DMS153 (cell line): ENCODE measurements around the gene PSORS1C2.

ENCODE experiments used
- DNase-seq: peaks from one replicate; lab custom pipeline; 2025; lab: John Stamatoyannopoulos, UW

Gene PSORS1C2

DNA sequence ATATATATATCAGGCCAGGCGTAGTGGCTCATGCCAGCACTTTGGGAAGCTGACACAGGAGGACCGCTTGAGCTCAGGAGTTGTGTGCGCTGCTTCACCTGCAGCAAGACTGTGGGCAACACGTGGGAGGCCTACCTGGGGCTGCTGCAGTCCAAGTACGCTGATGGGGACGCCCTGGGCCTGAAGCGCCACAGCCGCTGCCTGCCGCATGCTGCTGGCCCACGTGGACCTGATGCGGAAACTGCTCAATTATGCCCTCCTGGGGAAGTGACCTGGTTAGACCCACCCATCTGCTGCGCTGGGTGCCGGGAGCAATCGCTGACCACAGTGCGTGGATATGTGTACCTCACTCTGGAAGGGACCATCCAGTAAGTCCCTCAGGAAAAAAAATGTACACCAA is 1.8 kb upstream of the PSORS1C2 start:
- DNase-seq, result no peak

DNA sequence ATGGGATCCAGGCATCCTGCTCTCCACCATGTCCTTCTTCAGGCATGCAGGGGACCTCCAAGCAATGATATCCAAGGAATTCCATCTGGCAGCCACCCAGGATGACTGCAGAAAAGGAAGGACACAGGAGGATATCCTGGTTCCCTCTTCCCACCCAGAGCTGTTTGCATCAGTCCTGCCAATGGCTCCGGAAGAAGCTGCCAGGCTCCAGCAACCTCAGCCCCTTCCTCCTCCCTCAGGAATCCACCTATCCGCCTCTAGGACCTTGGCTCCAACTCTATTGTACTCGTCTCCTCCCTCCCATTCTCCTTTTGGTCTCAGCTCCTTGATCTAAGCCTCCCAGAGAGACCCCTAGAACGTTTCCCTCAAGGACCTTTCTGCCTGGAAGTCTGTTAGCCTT is 733 bp upstream of the PSORS1C2 start:
- no peak for DNase-seq

DNA sequence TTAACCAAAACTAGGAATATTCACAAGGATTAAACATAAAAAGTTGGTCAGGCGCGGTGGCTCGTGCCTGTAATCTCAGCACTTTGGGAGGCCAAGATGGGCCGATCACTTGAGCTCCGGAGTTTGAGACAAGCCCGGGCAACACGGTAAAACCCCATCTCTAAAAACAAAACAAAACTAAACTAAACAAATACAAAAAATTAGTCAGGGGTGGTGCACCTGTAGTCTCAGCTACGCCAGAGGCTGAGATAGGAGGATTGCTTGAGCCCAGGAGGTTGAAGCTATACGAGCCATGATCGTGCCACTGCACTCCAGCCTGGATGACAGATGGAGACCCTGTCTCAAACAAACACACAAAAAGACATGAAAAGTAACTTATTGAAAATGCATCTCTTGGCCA is 3.2 kb downstream of the PSORS1C2 start:
- no peak for DNase-seq

DNA sequence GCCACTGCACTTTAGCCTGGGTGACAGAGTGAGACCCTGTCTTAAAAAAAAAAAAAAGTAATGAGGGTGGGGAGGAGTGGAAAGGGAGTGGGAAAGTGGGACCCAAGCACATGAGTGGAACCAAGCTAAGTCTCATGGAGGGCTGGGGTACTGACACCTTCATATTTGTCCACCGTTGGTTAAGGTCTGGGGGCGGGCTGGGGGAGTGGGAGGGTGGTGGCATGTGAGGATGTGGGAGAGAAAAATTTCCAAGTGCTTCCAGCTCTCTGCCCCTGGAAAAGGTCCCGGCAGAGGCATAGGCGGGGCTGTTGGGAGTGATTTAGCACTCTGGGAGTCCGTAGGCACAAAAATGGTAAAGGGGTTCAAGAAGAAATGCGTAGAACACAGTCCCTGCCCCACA is 6.1 kb downstream of the PSORS1C2 start:
- DNase-seq, result no peak

DNA sequence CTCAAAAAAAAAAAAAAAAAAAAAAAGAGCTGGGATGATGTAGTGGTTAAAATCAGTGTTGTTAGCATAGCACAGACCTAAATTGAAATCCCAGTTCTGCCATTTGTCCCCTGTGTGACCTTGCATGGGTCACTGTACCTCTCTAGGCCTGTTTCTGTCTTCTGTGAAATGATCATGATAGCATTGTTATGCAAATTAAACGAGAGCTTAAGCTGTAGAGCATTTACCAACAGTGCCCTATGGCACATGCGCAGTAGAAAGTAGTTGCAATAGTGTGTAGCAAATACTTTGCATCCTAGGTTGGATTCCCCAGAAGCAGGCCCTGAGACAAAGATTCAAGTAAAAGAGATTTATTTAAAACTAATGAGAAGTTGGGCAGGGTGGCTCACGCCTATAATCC is 7.3 kb downstream of the PSORS1C2 start:
- no peak for DNase-seq

DNA sequence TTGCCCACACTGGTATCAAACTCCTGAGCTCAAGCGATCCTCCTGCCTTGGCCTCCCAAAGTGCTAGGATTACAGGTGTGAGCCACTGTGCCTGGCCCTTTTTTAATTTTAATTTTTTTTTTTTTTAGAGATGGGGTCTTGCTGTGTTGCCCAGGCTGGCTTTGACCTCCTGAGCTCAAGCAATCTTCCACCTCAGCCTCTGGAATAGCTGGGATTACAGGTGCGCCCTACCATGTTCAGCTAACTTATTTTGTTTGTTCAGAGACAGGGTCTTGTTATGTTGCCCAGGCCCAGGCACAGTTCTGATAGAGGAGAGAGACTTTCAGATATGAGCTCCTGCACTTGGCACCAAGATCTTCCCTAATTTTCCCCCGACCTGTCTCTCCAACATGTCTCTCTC is 8.1 kb downstream of the PSORS1C2 start:
- no peak for DNase-seq

DNA sequence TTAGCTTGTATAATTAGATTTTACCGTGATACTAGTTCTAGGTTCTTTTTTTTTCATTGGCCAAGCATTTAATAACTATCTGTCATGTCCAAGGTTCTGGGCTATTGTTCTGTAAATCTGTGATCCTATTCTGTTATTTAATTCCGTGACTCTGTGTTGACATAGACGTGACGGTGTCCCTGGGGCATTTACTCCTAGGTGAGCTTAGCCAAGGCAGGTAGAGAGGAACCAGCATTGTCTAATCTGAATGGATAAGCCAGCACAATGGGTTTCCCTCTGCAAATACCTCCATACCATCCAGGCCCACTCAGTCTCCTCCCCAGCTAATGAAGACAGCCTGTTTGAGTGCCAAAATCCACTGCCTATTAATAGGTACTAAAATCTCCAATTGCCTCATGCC is 9.7 kb downstream of the PSORS1C2 start:
- DNase-seq, result no peak

DNA sequence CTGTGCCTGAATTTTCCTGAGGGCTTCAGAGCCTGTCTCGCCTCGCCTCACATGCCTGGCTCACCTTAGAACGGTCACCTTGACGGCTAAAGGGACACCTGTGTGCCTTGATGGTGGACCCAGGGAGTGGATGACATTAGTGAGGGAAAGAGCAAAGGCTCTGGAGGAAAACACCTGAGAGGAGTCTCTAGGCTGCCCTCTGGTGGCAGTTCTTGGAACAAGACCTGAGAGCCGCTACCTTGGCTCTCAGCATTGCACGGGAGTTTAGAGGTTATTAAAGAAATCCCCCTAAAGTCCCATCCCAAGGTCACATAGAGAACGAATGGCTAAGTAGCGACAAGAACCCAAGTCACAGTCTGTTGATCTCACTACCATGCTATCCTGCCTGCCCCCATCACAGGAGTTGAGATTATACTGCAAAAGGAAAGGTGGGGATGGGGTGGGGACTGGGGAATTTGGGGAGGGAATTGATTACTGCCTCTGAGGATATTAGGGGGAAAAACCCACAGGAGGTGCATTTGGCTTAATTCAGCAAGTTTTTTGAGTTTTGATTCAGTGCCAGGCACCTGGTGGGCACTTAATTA is 10.7 kb downstream of the PSORS1C2 start:
- peak; percentile 23 for DNase-seq

DNA sequence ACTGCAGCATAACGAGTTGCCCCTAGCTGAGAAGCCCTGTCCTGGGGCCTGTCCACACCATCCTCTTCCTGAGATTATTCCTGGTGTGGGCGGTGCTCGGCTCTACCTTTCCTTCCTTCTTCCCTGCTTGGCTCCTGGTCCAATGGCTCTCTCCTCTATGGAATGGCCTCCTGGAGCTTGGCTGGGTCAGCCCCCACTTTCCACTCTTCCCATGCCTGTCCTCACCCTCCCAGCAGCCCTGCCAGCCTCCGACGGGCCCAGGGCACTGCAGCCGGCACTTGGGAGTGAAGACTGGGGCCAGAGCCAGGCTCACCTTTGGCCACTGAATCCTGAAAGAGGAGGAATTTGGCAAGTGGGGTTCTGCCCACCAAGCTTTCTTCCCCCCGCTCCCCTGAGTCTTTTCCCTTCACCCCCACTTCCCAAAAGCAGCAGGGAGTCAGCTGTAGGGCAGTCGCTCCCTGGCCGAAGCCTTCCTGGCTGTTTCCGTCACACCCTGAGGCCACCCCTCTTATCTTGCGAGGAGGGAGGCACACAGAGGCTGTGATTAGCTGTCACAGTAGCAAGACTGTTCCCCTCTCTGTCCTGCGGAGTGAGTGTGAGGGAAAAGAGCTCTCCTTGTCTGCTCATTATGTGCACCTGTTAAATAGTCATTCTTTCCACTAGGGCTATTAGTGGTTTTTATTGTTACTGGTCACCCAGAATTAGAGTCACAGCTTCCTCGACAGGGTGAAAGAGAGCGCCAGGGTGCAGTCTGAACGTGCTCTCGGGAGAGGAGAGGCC is 12.3 kb downstream of the PSORS1C2 start:
- no peak for DNase-seq

DNA sequence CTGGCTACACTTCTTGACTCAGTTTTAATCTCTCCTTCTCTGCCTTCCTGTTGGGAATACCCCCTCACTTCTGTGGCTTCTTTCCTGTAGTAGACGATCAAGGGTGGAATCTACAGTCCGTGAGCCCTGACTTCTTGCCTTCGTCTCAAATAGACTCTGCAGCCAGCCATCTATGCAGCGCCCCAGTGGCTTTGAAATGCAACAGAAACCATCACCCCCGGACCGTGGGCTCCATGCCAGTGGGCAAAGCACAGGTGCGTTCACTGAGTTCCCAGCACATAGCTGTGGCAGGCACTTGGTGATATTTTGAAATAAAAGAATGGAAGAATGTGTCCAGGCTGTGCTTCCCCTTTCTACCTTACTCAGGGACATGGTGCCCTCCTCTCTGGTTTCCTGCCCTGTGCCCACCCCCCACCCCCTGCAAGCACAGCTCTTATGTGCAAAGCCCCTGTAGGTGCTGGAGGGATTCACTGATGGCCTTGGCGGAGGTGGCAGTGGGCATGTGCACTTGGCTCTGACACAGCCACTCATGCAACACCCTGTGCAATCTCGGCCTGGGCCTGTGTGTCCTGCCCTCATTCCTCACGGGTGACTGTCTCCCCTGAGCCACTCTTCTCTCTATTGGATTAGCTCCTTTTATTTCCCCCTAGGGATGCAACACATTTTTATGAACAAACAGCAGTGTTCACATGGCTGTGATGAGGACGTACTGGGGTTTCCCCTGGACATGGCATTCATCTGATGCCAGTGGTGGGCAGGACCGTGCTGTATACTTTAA is 13.1 kb downstream of the PSORS1C2 start:
- DNase-seq, result no peak

DNA sequence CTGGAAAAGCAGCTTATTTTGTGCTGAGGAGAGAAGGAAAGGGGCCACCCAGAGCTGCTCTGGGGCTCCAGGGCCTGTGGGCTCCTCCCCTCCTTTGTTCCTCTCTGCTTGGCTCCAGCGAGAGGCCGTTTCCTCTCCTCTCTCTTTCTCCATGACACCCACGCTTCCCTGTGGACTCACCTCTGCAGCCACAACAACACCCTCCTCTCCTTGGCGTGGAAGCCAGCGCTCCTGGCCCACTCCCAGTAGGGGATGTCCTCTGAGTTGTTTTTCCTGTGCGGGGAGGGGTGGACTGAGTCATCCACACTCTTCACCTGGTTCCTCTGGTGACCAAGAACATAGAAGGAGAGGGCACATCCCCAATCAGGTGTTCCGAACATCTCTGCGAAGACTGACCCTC is 13.7 kb downstream of the PSORS1C2 start:
- no peak for DNase-seq

DNA sequence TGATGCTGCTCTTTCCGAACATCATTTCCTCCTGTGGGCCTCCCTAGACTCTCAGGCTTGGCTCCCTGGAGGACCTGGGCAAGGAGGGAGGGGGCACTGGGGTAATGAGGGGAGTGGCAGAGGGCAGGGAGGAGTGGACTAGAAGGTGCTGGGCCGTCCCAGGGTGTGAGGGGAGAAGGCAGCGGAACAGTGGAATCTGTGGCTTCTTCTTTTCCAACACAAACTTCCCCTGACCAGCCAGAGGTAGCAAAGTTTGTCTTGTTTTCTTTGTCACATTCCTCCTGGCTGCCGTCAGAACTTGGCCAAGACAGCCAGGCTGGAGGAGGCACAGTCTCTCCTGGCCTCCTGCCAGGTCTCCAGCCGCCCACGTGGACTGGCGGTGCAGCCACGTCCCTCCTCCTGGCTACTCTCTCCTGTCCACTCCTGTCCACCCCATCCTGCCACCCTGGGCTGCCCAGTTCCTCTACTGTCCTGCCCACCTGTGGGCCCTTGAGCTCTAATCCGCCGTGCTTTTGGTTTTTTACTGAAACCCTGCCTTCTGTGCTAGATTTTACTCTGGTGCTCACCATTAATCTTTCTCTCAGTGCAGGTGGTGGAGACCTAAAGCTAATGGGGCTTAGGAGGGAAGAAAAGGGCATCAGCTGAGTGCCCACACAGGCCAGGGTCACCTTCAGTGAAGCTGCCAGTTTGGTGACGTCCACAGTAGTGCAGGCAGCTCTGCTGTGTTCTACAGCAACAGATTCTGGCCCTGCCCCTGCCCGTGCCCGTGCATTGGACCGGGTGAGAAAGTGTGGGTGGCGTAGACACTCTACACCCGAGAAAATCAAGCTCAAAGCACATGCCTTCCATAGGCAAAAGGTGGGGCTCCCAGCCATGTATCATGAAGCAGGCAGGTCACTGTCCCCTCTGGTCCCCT is 15.8 kb downstream of the PSORS1C2 start:
- no peak for DNase-seq

DNA sequence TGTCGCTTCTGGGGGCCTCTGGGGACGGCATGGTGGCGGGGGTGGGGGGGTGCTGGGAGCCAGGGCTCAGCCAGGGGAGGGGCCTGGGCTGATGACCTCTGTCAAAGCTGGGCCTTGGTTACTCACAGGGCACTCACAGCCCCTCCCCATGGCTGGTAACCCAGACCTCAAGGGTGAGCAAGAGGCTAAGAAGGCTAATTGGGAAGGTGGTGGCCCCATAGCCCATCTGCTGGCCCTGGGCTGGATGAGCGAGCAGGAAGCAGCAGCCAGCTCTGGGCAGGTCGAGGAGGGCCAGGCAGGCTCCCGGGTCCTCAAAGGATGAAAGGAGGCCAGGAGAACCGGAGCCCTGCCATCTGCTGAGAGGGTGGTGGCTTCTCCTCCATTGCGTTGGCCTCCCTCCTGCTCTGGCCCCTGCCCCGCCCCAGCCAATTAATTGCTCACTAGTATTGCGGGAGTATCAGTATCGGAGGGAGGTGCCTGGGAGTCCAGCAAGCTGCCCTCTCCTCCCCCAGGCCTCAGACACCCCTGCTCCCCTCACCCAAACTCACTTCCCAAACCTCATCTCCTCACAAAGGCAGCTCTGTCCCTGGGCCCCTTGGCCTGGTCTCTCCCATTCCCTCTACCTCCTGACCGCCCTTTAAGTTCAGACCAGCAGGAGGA is 17.6 kb downstream of the PSORS1C2 start:
- no peak for DNase-seq

DNA sequence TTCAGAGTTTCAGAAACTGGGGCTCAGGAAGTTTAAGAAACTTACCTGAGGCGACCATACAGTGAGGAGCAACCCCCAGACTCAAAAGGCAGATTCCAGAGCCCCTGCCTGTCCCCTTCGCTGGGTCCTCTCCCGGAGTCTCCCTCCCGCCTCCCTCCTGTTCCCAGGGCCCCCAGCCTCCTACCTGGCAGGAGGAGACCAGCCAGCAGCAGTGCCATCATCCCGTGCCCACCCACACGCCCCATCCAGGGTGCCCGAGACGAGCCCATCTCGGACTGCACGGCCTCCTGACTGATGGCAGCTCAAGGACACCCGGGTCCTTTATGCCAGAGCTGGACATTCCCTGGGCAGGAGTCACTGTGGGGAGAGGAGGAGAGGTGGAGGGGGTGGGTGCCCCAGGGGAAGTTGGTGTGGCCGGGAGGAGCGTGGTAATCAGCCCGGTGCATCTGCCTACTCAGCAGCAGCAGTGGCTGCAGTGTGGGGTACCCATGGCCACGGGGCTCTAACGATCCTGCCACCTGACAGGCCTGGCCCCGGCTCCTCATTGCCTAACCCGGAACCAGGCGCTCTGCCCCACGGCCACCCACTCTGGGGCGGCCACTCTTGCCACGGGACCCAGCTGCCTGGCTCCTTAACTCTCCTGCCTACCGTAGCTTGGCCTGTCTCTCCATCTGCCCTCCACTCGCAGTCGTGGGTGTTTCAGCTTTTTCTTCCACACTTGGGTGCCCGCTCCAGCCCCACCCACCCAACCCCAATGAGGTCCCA is 18.5 kb downstream of the PSORS1C2 start, which contains the start of gene CDSN:
Gene CDSN, minus strand, starts transcription at position 296 of the 765 bp plus-strand sequence. Its CDS starts 27 bp downstream, at position 269.
- no peak for DNase-seq

DNA sequence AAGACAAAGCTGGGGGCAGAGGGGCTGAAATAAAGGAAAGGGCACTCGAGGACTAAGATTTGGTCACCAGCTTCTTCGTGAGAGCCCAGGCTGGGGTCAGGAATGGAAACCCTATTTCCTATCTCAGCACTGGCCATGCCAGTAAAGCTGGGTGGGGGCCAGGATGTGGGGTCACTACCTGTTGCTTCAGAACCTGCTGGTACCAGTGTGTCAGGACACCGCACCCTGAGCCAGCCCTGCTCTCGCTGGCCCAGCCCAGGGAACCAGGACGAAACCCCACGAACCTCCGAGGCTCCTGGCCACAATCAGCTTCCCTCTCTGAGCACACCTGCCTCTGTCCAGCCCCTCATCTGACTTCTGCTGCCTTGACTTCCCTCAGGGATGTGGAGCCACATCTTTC is 20.7 kb downstream of the PSORS1C2 start:
- DNase-seq, result no peak

DNA sequence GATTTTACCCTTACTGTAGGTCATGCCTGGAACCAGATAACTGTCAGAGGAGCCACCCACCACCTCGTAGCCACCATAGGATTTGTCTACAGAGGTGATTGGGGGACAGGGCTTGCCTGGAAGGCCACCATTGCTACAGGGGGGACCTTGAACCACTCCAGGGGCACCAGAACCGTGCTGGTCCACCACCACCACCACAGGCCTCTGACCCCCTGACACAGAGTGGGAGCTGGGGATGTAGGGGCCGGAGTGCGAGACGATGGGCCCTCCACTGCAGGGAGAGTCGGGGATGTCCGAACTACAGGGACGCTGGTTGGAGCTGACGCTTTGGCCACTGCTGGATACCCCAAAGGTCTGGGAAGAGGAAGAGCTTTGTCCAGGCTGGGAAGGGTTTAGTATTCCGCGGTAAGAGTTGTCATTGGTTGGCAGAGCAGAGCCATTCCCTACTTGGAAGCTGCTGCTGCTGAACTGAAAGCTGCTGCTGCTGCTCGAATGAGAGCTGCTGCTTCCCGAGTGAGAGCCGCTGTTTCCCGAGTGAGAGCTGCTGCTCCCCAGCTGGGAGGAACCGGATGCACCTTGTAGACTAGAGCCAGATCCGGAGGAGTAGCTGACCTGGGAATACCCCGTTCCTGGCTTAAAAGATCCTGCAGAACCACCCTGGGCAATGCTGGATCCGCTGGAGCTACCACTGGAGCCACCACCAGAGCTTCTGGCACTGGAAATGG is 22.0 kb downstream of the PSORS1C2 start:
- no peak for DNase-seq

DNA sequence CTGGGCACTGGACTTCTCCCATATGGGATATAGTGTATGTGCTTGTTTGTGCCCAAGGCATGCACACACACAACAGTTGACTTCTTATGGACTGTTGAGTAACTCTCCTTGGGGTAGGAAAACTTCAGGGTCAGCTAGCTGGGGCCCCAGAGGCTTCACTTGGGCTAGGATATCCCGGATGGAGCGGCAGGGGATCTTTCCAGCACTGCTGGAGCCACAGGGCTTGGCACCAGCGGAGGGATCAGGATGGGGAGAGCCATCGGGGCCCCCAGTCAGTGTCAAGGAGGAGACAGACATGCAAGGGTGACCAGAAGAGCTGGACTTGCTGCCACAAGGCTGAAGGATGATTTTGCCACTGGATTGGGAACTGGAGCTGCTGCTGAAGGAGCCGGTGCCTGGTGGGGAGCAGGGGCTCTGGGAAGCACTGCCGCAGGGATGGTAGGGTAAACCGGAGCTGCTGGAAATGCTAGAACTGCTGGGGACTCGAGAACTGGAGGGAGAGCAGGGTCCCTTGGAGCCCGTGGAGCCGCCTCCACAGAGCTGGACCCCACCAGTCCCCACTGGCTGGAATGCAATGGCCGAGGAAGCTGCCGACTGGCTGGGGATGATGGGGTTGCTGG is 22.8 kb downstream of the PSORS1C2 start:
- no peak for DNase-seq

DNA sequence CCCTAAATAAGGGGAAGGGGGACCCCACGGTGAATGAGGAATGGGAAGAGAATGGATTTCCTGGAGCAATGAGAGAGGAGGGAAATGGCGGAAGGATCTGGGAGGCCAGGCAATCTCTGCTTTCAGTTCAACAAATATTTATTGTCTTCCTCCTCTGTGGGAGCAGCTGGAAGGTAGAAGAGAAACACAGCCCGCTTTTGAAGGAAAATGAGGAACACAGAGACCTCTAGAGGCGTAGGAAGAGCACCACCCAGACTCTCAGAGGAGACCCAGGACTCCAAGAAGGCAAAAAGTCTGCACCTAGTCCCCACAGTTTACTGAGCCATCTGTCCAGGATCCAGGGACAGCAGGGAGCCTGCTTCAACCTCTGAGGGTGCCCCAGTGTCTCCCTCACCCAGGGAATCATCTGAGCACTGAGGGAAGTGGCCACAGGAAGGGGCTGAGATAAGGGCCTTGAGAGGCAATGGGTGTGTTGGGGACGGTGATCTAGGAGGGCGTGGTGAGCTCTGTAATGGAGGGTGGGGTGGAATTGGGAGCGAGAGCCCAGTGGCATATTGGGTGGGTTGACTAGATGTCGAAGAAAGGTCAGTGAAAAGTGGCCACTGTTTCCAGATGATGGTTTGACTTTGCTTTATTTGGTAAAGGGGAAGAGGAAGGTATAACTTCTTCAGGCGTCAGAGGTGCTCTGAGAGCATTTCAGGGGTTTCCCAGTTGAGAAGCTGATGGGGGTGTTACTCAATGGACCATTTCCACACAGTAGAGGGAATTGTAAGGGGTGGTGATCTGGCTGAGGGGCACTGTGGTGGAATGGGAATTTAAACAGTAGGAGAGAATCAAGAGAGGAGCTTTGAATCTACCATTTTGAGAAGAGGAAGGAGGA is 23.7 kb downstream of the PSORS1C2 start:
- no peak for DNase-seq

DNA sequence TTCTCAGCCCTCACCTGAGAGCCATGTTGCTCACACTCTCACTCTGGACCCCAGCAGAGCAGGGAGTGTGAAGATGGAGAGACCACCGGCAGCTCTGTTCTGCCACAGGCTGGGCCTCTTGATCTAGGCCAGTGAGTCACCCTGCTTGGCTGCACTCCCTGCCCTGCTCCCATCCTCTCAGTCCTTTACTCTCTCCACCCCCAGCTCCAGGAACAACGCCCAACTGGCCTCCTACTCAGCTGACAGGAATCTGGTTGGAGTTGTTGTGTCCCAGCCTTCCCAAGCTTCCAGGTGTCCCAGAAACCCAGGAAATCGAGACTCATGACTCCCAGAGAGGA is 24.4 kb downstream of the PSORS1C2 start, which contains the start of gene PSORS1C1:
Gene PSORS1C1, plus strand, starts transcription at position 260 of the 338 bp plus-strand sequence. CDS start 14,833 bp downstream, outside the sequence.
- DNase-seq, result no peak
